CD14-positive monocyte (primary cell): ENCODE measurements around the gene INPP5A. TPM values are rescaled to one million over a fixed set of nuclear protein-coding genes. Genes with fewer than 3 reads are reported as not detected.

Experiments used
- DNase-seq, 3 donors: peaks; one replicate each; pipeline ENCODE4 v3.0.0-alpha.2; 2011 to 2022
- H2AFZ ChIP-seq: 2 replicates; pipeline ENCODE4 v1.6.0; 2012; ENCODE audit warnings: mild to moderate bottlenecking, low read depth, low read length, inconsistent platforms; ENCODE audit not compliant: insufficient read depth, poor library complexity, severe bottlenecking
- H3K27ac ChIP-seq, 2 donors: 1 replicate in 1 of 2; 2 replicates in 1 of 2; pipeline ENCODE4 v1.5.1; 2012 to 2013; ENCODE audit warnings: low read length in 2 of 2, control low read depth in 1 of 2, inconsistent platforms in 1 of 2, low read depth in 1 of 2, mild to moderate bottlenecking in 1 of 2
- H3K27me3 ChIP-seq, 2 donors: one replicate each; pipeline versions ENCODE4 v1.6.0 to v1.6.1; 2011 to 2013; ENCODE audit warnings: low read length in 2 of 2; ENCODE audit not compliant: control insufficient read depth in 2 of 2, insufficient read depth in 2 of 2
- H3K36me3 ChIP-seq, 2 donors: replicated peaks in 1 of 2; 1 replicate in 1 of 2; 2 replicates in 1 of 2; pipeline versions ENCODE4 v1.5.1 to v1.6.1; 2012 to 2013; ENCODE audit warnings: low read length in 2 of 2, control low read depth in 1 of 2, inconsistent platforms in 1 of 2, mild to moderate bottlenecking in 1 of 2; ENCODE audit not compliant: insufficient read depth in 2 of 2, control insufficient read depth in 1 of 2
- H3K4me1 ChIP-seq, 2 donors: 1 replicate in 1 of 2; 2 replicates in 1 of 2; pipeline versions ENCODE4 v1.5.1 to v1.6.1; 2012 to 2013; ENCODE audit warnings: low read length in 2 of 2, control low read depth in 1 of 2, inconsistent platforms in 1 of 2, mild to moderate bottlenecking in 1 of 2, moderate library complexity in 1 of 2; ENCODE audit not compliant: insufficient read depth in 2 of 2, control insufficient read depth in 1 of 2
- H3K4me2 ChIP-seq: replicated peaks from 2 replicates; pipeline ENCODE3; 2012; ENCODE audit warnings: low read length, moderate library complexity, mild to moderate bottlenecking; ENCODE audit not compliant: poor library complexity, severe bottlenecking; ENCODE audit errors: extremely low read depth
- H3K4me3 ChIP-seq, 3 experiments: fragments of 200-600 bp in 1 of 3; sonication (generic) in 1 of 3; replicated peaks in 1 of 3; 1 replicate in 2 of 3; 2 replicates in 1 of 3; pipeline ENCODE4 v1.5.1; 2011 to 2013; ENCODE audit warnings: low read length in 3 of 3, mild to moderate bottlenecking in 3 of 3, control low read depth in 2 of 3, low read depth in 2 of 3, inconsistent platforms in 1 of 3, moderate library complexity in 1 of 3
- H3K79me2 ChIP-seq: 2 replicates; pipeline ENCODE4 v1.6.0; 2012; ENCODE audit warnings: mild to moderate bottlenecking, control low read depth, inconsistent platforms, low read length, moderate library complexity; ENCODE audit not compliant: insufficient read depth
- H3K9ac ChIP-seq: 2 replicates; pipeline ENCODE4 v1.6.0; 2017; ENCODE audit warnings: low read length, mild to moderate bottlenecking; ENCODE audit not compliant: insufficient read depth, poor library complexity, severe bottlenecking
- H3K9me3 ChIP-seq, 2 donors: replicated peaks in 1 of 2; 1 replicate in 1 of 2; 2 replicates in 1 of 2; pipeline versions ENCODE4 v1.5.1 to v1.6.1; 2012 to 2013; ENCODE audit warnings: low read length in 2 of 2, control low read depth in 1 of 2; ENCODE audit not compliant: control insufficient read depth in 1 of 2, insufficient read depth in 1 of 2
- H4K20me1 ChIP-seq: 2 replicates; pipeline ENCODE4 v1.6.0; 2012; ENCODE audit warnings: mild to moderate bottlenecking, low read length, control low read depth, moderate library complexity; ENCODE audit not compliant: insufficient read depth
- H3K27ac Mint-ChIP-seq, 7 donors: one replicate each; pipeline ENCODE4 v1.8.0; 2020; ENCODE audit warnings: mild to moderate bottlenecking in 7 of 7, mixed read lengths in 7 of 7, moderate library complexity in 6 of 7, inconsistent platforms in 2 of 7
- H3K27me3 Mint-ChIP-seq, 3 donors: one replicate each; pipeline ENCODE4 v1.8.0; 2021 to 2022; ENCODE audit warnings: low read depth in 3 of 3, mild to moderate bottlenecking in 3 of 3, mixed read lengths in 3 of 3, moderate library complexity in 3 of 3, inconsistent platforms in 1 of 3
- H3K36me3 Mint-ChIP-seq, 2 donors: one replicate each; pipeline ENCODE4 v1.8.0; 2020; ENCODE audit warnings: mixed read lengths in 2 of 2, inconsistent platforms in 1 of 2, mild to moderate bottlenecking in 1 of 2
- H3K4me1 Mint-ChIP-seq: one replicate; pipeline ENCODE4 v1.8.0; 2020; ENCODE audit warnings: mild to moderate bottlenecking, mixed read lengths
- H3K4me3 Mint-ChIP-seq, 2 donors: one replicate each; pipeline ENCODE4 v1.8.0; 2020; ENCODE audit warnings: mild to moderate bottlenecking in 2 of 2, mixed read lengths in 2 of 2, moderate library complexity in 1 of 2
- H3K9me3 Mint-ChIP-seq, 7 donors: one replicate each; pipeline ENCODE4 v1.8.0; 2020 to 2022; ENCODE audit warnings: mixed read lengths in 7 of 7, mild to moderate bottlenecking in 6 of 7, moderate library complexity in 6 of 7, inconsistent platforms in 2 of 7
- WGBS: methylation state at CpG from one replicate; pipeline ENCODE4 v1.1.5; 2013; ENCODE audit warnings: missing lambda C conversion rate; ENCODE audit not compliant: insufficient coverage; 5-methylcytosine and 5-hydroxymethylcytosine counted together
- intact Hi-C, 2 donors: fragments of 100-400 bp; cut with micrococcal nuclease; formaldehyde crosslinking; loops; one replicate each; pipeline versions ENCODE4 v1.15.0 to v1.15.1; 2023
- polyA plus RNA-seq, 3 donors: library from polyadenylated mRNA; depleted of rRNA in 1 of 3; unstranded in 2 of 3; stranded (reverse) in 1 of 3; fragments of 300-500 nt in 2 of 3; fragments of >200 nt in 1 of 3; fragmentation: Illumina TruSeq in 2 of 3; gene quantifications; 1 replicate in 2 of 3; 2 replicates in 1 of 3; pipeline ENCODE4 v1.2.3, GENCODE V29; 2012 to 2021
- TF ChIP-seq, protein P1 (sequence below): fragments of 200-600 bp; IDR thresholded peaks from one replicate; pipeline ENCODE4 v1.8.0; 2022; ENCODE audit warnings: antibody characterized with exemption, mild to moderate bottlenecking

Gene INPP5A
- polyA plus RNA-seq, 3 donors: 0.87 to 17.2 (median 2.9) TPM

- Histone ChIP-seq H3K79me2 (no peaks in the 10 kb centered on the region), H4K20me1 (peaks cover 13% of the 10 kb centered on the region), H3K4me2 (no peak overlapping the region), H3K9ac (no peak overlapping the region), H3K4me3 (no peak overlapping the region), H2AFZ (no peak overlapping the region), H3K9me3 (no peaks in the 10 kb centered on the region), H3K27me3 (no peaks in the 10 kb centered on the region), H3K27ac (no peak overlapping the region), H3K4me1 (no peaks in the 10 kb centered on the region), H3K36me3 (peaks cover 0 to 14% of the 10 kb centered on the region in 2 donors)
- Mint-ChIP-seq H3K4me1 (no peaks in the 10 kb centered on the region), H3K36me3 (peaks cover 16 to 51% of the 10 kb centered on the region in 2 donors), H3K27me3 (peaks cover 0 to 1% (median 0%) of the 10 kb centered on the region in 3 donors), H3K27ac (no peak overlapping the region), H3K9me3 (peaks cover 0 to 8% (median 3%) of the 10 kb centered on the region in 7 donors), H3K4me3 (no peak overlapping the region)
- TF ChIP-seq, protein P1, sequence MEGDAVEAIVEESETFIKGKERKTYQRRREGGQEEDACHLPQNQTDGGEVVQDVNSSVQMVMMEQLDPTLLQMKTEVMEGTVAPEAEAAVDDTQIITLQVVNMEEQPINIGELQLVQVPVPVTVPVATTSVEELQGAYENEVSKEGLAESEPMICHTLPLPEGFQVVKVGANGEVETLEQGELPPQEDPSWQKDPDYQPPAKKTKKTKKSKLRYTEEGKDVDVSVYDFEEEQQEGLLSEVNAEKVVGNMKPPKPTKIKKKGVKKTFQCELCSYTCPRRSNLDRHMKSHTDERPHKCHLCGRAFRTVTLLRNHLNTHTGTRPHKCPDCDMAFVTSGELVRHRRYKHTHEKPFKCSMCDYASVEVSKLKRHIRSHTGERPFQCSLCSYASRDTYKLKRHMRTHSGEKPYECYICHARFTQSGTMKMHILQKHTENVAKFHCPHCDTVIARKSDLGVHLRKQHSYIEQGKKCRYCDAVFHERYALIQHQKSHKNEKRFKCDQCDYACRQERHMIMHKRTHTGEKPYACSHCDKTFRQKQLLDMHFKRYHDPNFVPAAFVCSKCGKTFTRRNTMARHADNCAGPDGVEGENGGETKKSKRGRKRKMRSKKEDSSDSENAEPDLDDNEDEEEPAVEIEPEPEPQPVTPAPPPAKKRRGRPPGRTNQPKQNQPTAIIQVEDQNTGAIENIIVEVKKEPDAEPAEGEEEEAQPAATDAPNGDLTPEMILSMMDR: no peak
- WGBS: 92% methylated on average over 7 of the region's 9 CpGs
- intact Hi-C loops: no loop called here
- DNase-seq: no peak
Measured at GRCh38 chr10:132674311-132674710, 136.7 kb downstream of the INPP5A start.

DNA sequence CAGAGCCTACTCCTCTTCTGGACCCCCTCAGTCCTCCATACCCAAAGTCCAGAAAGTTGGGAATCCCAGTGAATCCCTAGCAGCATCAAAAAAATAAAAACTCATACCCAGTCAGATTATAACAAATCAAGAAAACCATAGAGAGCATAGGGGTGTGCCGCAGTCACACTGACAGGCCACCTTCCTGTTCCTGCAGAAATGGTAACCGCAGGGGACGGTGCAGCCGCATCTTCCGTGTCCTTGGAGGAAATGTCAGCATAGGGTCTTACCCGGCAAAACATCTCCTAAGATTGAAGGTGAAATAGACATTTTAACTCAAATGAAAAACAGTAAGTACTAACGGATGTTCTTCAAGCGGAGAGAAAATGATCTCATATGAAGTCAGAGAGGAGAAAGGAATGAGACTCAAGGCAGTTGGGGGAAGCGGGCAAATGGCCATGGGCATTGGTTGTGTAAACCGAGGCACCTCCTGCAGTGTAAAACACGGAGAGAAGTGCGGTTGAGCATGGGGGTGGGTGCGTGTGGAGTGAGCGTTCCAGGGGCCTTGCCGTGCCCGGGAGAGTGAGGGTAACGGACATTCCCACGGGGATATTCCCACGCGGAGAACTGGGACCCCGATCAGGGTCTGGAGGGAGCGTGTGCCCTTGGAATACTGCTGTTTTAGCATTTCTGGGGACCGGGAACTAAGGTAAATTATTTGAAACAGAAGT lies 137.6 kb downstream of the INPP5A start:
- peak overlapping the region in 1 of 7 donors; percentile 35 for H3K27ac Mint-ChIP-seq
- H3K36me3 ChIP-seq: peaks cover 0 to 14% of the 10 kb centered on the region in 2 donors
- WGBS: 96% methylated on average over 8 of the region's 23 CpGs

More for the DNA sequence above, 137.6 kb downstream of the INPP5A start:
- Histone ChIP-seq H3K4me3 (no peak overlapping the region), H3K79me2 (no peaks in the 10 kb centered on the region), H2AFZ (no peak overlapping the region), H4K20me1 (peaks cover 13% of the 10 kb centered on the region), H3K27ac (no peak overlapping the region), H3K4me1 (no peaks in the 10 kb centered on the region), H3K9ac (no peak overlapping the region), H3K4me2 (no peak overlapping the region), H3K9me3 (no peaks in the 10 kb centered on the region), H3K27me3 (no peaks in the 10 kb centered on the region)
- Mint-ChIP-seq H3K4me1 (no peaks in the 10 kb centered on the region), H3K27me3 (peaks cover 0 to 1% (median 0%) of the 10 kb centered on the region in 3 donors), H3K36me3 (peaks cover 16 to 57% of the 10 kb centered on the region in 2 donors), H3K9me3 (peaks cover 0 to 8% (median 3%) of the 10 kb centered on the region in 7 donors), H3K4me3 (no peak overlapping the region)
- no peak for DNase-seq
- intact Hi-C loops: no loop called here
- TF ChIP-seq, protein P1: no peak
